ENCODE results near the gene KCNK15. TPM values are rescaled to one million over a fixed set of nuclear protein-coding genes. Genes with fewer than 3 reads are reported as not detected.

The KCNK15 gene
- total RNA-seq, 1 donor from 2014 or later, result 0.20 TPM

- ATAC-seq, result no peak
- DNase-seq (ENCODE audit: low spot score), result no peak
These were observed 39.0 kb downstream of the KCNK15 start for GRCh38 chr20:44784688-44785087.

- no peak for ATAC-seq
- no peak for DNase-seq (ENCODE audit: low spot score)
These were observed 40.1 kb downstream of the KCNK15 start for GRCh38 chr20:44785768-44786167.

DNA sequence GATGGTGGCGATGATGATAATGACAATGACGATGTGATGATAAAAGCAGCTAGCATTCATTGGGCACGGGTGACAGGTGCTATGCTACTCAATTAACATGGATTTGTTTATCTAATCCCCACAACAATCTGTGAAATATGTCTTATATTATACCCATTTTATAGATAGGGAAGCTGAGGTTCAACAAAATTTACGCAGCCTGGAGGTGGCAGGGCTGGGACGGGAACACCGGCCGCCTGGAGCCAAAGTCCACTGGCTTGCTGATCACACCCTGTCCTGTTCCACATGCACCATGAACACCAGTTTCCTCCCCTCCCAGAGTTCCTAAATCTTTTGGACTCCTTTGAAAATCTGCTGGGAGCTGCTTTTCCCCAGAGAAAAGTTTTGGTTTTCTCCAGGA is 41.6 kb downstream of the KCNK15 start:
- ATAC-seq (no peak), DNase-seq (ENCODE audit: low spot score) (no peak)

DNA sequence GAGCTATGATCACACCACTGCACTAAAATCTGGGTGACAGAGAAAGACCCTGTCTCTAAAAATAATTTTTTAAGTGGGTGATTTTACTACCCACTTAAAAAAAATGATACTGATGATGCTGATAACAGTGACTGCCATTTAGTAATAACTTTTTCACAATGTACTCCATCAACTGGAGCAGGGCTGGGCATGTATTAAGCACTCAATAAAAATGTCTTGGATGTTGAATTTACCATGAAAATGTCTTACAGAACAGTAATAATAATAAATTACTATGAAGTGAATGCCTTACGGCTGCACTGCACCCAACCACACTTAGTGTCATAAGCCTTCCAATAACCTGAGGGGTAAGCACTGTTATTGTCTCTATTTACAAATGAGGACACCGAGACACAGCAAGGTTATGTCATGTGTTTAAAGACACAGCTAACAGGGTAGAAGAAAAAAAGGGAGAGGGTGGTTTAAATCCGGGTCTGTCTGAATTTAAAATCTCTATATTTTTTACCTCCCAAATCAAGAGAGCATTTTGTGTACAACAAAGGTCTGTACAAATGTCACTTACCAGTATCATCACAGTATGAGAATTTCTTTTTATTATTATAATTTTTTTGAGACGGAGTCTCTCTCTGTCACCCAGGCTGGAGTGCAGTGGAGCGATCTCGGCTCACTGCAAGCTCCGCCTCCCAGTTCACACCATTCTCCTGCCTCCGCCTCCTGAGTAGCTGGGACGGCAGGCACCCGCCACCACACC is 43.2 kb downstream of the KCNK15 start:
- DNase-seq (ENCODE audit: low spot score) (no peak), ATAC-seq (no peak)

- no peak for ATAC-seq
- no peak for DNase-seq (ENCODE audit: low spot score)
These were observed 45.2 kb downstream of the KCNK15 start for GRCh38 chr20:44790638-44791393.

DNA sequence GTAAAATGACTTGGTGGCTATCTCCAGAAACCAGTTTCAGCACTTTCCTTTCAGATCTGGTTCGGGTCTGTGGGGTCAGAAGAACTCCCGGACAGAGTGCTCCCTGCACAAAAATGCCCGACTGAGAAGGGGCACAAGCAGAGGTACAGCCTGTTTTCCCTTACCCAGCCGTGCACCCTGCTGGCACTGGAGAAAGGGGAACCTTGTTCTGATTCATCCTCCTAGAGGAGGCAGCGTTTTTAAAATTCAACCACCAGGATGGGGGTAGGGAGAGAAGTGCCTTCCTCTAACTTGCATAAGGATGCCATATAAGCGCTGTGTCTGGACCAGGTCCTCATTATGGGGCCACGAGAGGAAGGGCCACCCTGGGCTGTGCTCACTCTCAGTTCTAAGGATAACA is 47.1 kb downstream of the KCNK15 start:
- no peak for ATAC-seq
- DNase-seq (ENCODE audit: low spot score), result no peak

DNA sequence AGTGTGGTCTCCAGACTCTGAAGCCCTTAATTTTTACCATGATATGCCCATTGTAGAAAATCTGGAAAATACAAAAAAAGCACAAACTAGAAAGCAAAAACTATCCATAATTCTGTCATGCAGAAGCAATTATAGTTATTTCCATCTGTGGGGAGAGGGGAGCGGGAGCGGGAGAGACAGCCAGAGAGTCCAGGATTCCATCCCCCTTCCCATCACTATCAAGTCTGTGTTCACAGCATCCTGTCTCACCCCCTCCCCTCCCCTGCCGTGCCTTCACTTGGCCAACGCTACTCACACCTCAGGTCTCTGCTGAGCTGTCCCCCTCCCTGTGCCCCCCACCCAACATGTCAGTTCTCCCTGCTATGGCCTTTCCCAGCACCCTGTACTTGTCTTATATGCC is 50.2 kb downstream of the KCNK15 start:
- ATAC-seq, result no peak
- no peak for DNase-seq (ENCODE audit: low spot score)

GRCh38 chr20:44796311-44796710 is 50.6 kb downstream of the KCNK15 start:
- ATAC-seq (no peak), DNase-seq (ENCODE audit: low spot score) (no peak)

GRCh38 chr20:44796758-44797457 is 51.2 kb downstream of the KCNK15 start:
- DNase-seq (ENCODE audit: low spot score) (no peak), ATAC-seq (no peak)

DNA sequence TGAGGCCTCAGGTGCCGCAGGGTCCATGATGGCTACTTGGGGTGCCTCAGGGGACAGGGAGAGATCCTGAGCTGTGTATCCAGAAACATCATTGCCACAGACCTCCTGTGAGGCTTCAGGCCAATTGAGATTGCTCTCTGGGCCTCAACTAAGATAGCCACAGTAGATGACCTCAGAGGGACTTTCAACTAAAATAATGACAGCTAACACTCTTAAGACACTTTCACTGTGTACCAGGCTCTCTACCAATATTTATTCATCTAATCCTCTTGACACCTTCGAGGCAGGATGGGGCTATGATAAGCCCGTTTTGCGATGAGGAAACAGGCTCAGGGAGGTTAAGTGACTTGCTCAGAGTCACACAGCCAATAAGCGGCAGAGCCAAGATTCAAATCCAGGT is 54.0 kb downstream of the KCNK15 start:
- DNase-seq (ENCODE audit: low spot score), result no peak
- no peak for ATAC-seq

GRCh38 chr20:44800391-44801046 is 54.9 kb downstream of the KCNK15 start:
- DNase-seq (ENCODE audit: low spot score) (no peak), ATAC-seq (no peak)

Other genes starting within 250 kb of the KCNK15 start
- gene SERINC3, start 223.8 kb upstream of the KCNK15 start, total RNA-seq, result 50.4 TPM
- 22.7 TPM for gene PKIG, start 163.3 kb upstream of the KCNK15 start, total RNA-seq
- gene ADA, start 94.2 kb upstream of the KCNK15 start, total RNA-seq, result 3.7 TPM
- 1.1 TPM for gene CCN5, start 30.5 kb upstream of the KCNK15 start, total RNA-seq
- not detected for gene RIMS4, start 64.7 kb downstream of the KCNK15 start, total RNA-seq
- gene YWHAB, start 139.8 kb downstream of the KCNK15 start, total RNA-seq, result 52.5 TPM
- 37.3 TPM for gene PABPC1L, start 164.2 kb downstream of the KCNK15 start, total RNA-seq
- 6.9 TPM for gene TOMM34, start 214.5 kb downstream of the KCNK15 start, total RNA-seq
- 10.0 TPM for gene STK4, start 220.6 kb downstream of the KCNK15 start, total RNA-seq

All from left lobe of liver (tissue), 2 donors.